Measurements from ENCODE around the gene SLC7A5.

SLC7A5 gene

GRCh38 chr16:87809150-87809902, 60.0 kb downstream of the SLC7A5 start:
- H3K36me3 ChIP-seq (ENCODE audit: insufficient read depth, low read length): no peaks in the 10 kb centered on the region
- H3K9ac ChIP-seq (ENCODE audit: low read depth, low read length, poor library complexity, severe bottlenecking): no peak overlapping the region
- H2AFZ ChIP-seq (ENCODE audit: low read length): no peak overlapping the region
- TF ChIP-seq EZH2phosphoT487 (IDR thresholded peaks at IDR 0.05; ENCODE audit: borderline replicate concordance) (no peak), CTCF (conservative IDR thresholded peaks at IDR 0.05; ENCODE audit: low read length) (no peak)
- H3K9me2 ChIP-seq (replicated peaks; ENCODE audit: low read depth, low read length): no peaks in the 10 kb centered on the region
- no peak overlapping the region for H3K4me3 ChIP-seq (ENCODE audit: low read length, poor library complexity, severe bottlenecking)
- H3K27me3 ChIP-seq (ENCODE audit: insufficient read depth, low read length, poor library complexity, severe bottlenecking): no peaks in the 10 kb centered on the region
- H3K9me3 ChIP-seq (ENCODE audit: insufficient read depth, low read depth, low read length): no peaks in the 10 kb centered on the region
- H3K79me2 ChIP-seq (ENCODE audit: insufficient read depth, low read length): no peaks in the 10 kb centered on the region
- no peak overlapping the region for H3K4me2 ChIP-seq (ENCODE audit: low read depth, low read length, poor library complexity, severe bottlenecking)
- H3F3A ChIP-seq (ENCODE audit: low read depth): no peaks in the 10 kb centered on the region
- peaks cover 5% of the 10 kb centered on the region for H3K4me1 ChIP-seq (ENCODE audit: insufficient read depth, low read length, poor library complexity, severe bottlenecking)
- no peaks in the 10 kb centered on the region for H4K20me1 ChIP-seq (ENCODE audit: insufficient read depth, low read length, poor library complexity, severe bottlenecking)

- no peak overlapping the region for H3K4me3 ChIP-seq (ENCODE audit: low read length, poor library complexity, severe bottlenecking)
- peaks cover 5% of the 10 kb centered on the region for H3K4me1 ChIP-seq (ENCODE audit: insufficient read depth, low read length, poor library complexity, severe bottlenecking)
- no peaks in the 10 kb centered on the region for H3K36me3 ChIP-seq (ENCODE audit: insufficient read depth, low read length)
- no peaks in the 10 kb centered on the region for H3K9me3 ChIP-seq (ENCODE audit: insufficient read depth, low read depth, low read length)
- no peak overlapping the region for H3K9ac ChIP-seq (ENCODE audit: low read depth, low read length, poor library complexity, severe bottlenecking)
- H3K4me2 ChIP-seq (ENCODE audit: low read depth, low read length, poor library complexity, severe bottlenecking): no peak overlapping the region
- no peaks in the 10 kb centered on the region for H3F3A ChIP-seq (ENCODE audit: low read depth)
- no peaks in the 10 kb centered on the region for H3K27me3 ChIP-seq (ENCODE audit: insufficient read depth, low read length, poor library complexity, severe bottlenecking)
- H2AFZ ChIP-seq (ENCODE audit: low read length): no peak overlapping the region
- H3K79me2 ChIP-seq (ENCODE audit: insufficient read depth, low read length): no peaks in the 10 kb centered on the region
- no peak for TF ChIP-seq CTCF (conservative IDR thresholded peaks at IDR 0.05; ENCODE audit: low read length)
- TF ChIP-seq EZH2phosphoT487 (IDR thresholded peaks at IDR 0.05; ENCODE audit: borderline replicate concordance): no peak
- no peaks in the 10 kb centered on the region for H4K20me1 ChIP-seq (ENCODE audit: insufficient read depth, low read length, poor library complexity, severe bottlenecking)
- H3K9me2 ChIP-seq (replicated peaks; ENCODE audit: low read depth, low read length): no peaks in the 10 kb centered on the region
Observed at GRCh38 chr16:87808108-87808507, 61.2 kb downstream of the SLC7A5 start.

- Histone ChIP-seq H3K4me1 (ENCODE audit: insufficient read depth, low read length, poor library complexity, severe bottlenecking) (peaks cover 8% of the 10 kb centered on the region), H3K36me3 (ENCODE audit: insufficient read depth, low read length) (no peaks in the 10 kb centered on the region), H2AFZ (ENCODE audit: low read length) (no peak overlapping the region), H3K9me2 (replicated peaks; ENCODE audit: low read depth, low read length) (no peaks in the 10 kb centered on the region), H4K20me1 (ENCODE audit: insufficient read depth, low read length, poor library complexity, severe bottlenecking) (no peaks in the 10 kb centered on the region), H3K4me2 (ENCODE audit: low read depth, low read length, poor library complexity, severe bottlenecking) (no peak overlapping the region), H3K9me3 (ENCODE audit: insufficient read depth, low read depth, low read length) (no peaks in the 10 kb centered on the region), H3K9ac (ENCODE audit: low read depth, low read length, poor library complexity, severe bottlenecking) (no peak overlapping the region), H3K27me3 (ENCODE audit: insufficient read depth, low read length, poor library complexity, severe bottlenecking) (no peaks in the 10 kb centered on the region), H3K4me3 (ENCODE audit: low read length, poor library complexity, severe bottlenecking) (no peak overlapping the region), H3K79me2 (ENCODE audit: insufficient read depth, low read length) (no peaks in the 10 kb centered on the region), H3F3A (ENCODE audit: low read depth) (no peaks in the 10 kb centered on the region)
- TF ChIP-seq EZH2phosphoT487 (IDR thresholded peaks at IDR 0.05; ENCODE audit: borderline replicate concordance): no peak
- TF ChIP-seq CTCF (conservative IDR thresholded peaks at IDR 0.05; ENCODE audit: low read length): no peak
Observed at GRCh38 chr16:87806641-87807546, 62.4 kb downstream of the SLC7A5 start.

All from Loucy (cell line).